GM12878 (cell line): ENCODE results near the gene ITGA3. TPM values are rescaled to one million over a fixed set of nuclear protein-coding genes. Genes with fewer than 3 reads are reported as not detected.

ENCODE experiments used
- CUX1 ChIP-seq: IDR thresholded peaks from 2 replicates; pipeline ENCODE4 v1.6.1; 2012; ENCODE audit warnings: improper control_type of control experiment, low read depth, low read length; ENCODE audit not compliant: insufficient replicate concordance
- RELA ChIP-seq: fragments of 450-650 bp; IDR thresholded peaks from 2 replicates; pipeline ENCODE4 v1.8.0; 2014; ENCODE audit warnings: borderline replicate concordance; ENCODE audit not compliant: partially characterized antibody
- ZBTB11 ChIP-seq: fragments of 450-650 bp; formaldehyde crosslinking; IDR thresholded peaks from 2 replicates; pipeline ENCODE4 v1.5.0; 2022; ENCODE audit warnings: mild to moderate bottlenecking, missing genetic modification characterization
- polyA plus RNA-seq, 11 experiments: library from polyadenylated mRNA; depleted of rRNA in 4 of 11; unstranded in 6 of 11; stranded (reverse) in 5 of 11; fragments of >200 nt; fragmentation: Nextera tagmentation in 4 of 11; fragmentation: Illumina TruSeq in 1 of 11; extraction: Ambion mirVana in 4 of 11; extraction: Trizol in 1 of 11; gene quantifications; 1 replicate in 1 of 11; 2 replicates in 10 of 11; pipeline versions ENCODE4 v1.2.1 to v1.2.3, GENCODE V29; 2011 to 2016; ENCODE audit warnings: inconsistent platforms in 2 of 11, missing spikeins in 2 of 11, low read depth in 1 of 11
- total RNA-seq, 4 experiments: library from RNA; depleted of rRNA in 3 of 4; stranded (reverse); fragments of >200 nt in 3 of 4; fragmentation: Illumina TruSeq in 1 of 4; extraction: Trizol in 1 of 4; gene quantifications; 2 replicates each; pipeline versions ENCODE4 v1.2.1 to v1.2.3, GENCODE V29; 2013 to 2021

ITGA3 gene
- total and polyA plus RNA-seq, 10 of the 15 experiments (the other 5 are each of a cell fraction or from before 2014, with no cell fraction given) = 0.29 to 13.4 (median 6.6) TPM

GRCh38 chr17:50114401-50114800 lies 58.5 kb downstream of the ITGA3 start (continued):
- TF ChIP-seq ZBTB11 (CRISPR knock-in tag) = no peak
- no peak for TF ChIP-seq CUX1
- TF ChIP-seq RELA = no peak
